Endothelial cell (in vitro differentiated cells): ENCODE data around the gene ULK1. TPM values are rescaled to one million over a fixed set of nuclear protein-coding genes. Genes with fewer than 3 reads are reported as not detected.
"Not testable (repeated sequence)": the region's sequence is repeated elsewhere in the genome, so short reads cannot be mapped to it uniquely, and the experiment has no call there.

Experiments used
- DNase-seq: peaks from one replicate; pipeline ENCODE4 v3.0.0; 2021; ENCODE audit warnings: low spot score
- H3K27ac Mint-ChIP-seq: one replicate; pipeline ENCODE4 v1.8.0; 2021; ENCODE audit warnings: mixed read lengths, inconsistent platforms; ENCODE audit not compliant: unreplicated experiment
- H3K27me3 Mint-ChIP-seq: one replicate; pipeline ENCODE4 v1.8.0; 2021; ENCODE audit warnings: mild to moderate bottlenecking, moderate library complexity, mixed read lengths, inconsistent platforms; ENCODE audit not compliant: unreplicated experiment
- H3K36me3 Mint-ChIP-seq: one replicate; pipeline ENCODE4 v1.8.0; 2021; ENCODE audit warnings: mild to moderate bottlenecking, low read depth, mixed read lengths, inconsistent platforms; ENCODE audit not compliant: unreplicated experiment
- H3K4me1 Mint-ChIP-seq: one replicate; pipeline ENCODE4 v1.8.0; 2021; ENCODE audit warnings: mild to moderate bottlenecking, mixed read lengths, inconsistent platforms; ENCODE audit not compliant: unreplicated experiment
- H3K4me3 Mint-ChIP-seq: one replicate; pipeline ENCODE4 v1.8.0; 2021; ENCODE audit warnings: mild to moderate bottlenecking, mixed read lengths, inconsistent platforms; ENCODE audit not compliant: unreplicated experiment
- H3K9me3 Mint-ChIP-seq: one replicate; pipeline ENCODE4 v1.8.0; 2021; ENCODE audit warnings: mixed read lengths, inconsistent platforms; ENCODE audit not compliant: unreplicated experiment
- CTCF ChIP-seq: fragments of 200-600 bp; sonication (generic); IDR thresholded peaks from one replicate; pipeline ENCODE4 v1.5.0; 2021; ENCODE audit warnings: antibody characterized with exemption; ENCODE audit not compliant: unreplicated experiment
- total RNA-seq: library from RNA; stranded (reverse); fragmentation: NEBNext Ultra II Directional; extraction: Animal tissue kit (Norgen Biotek cat#: 25700); gene quantifications from one replicate; pipeline ENCODE4 v1.2.1, GENCODE V29; 2021; ENCODE audit not compliant: unreplicated experiment

The ULK1 gene
- total RNA-seq, 1 donor from 2014 or later: 53.7 TPM

GRCh38 chr12:131872154-131873051 lies 22.0 kb upstream of the ULK1 start:
- no peak for TF ChIP-seq CTCF
- peaks cover 3% of the 10 kb centered on the region for H3K36me3 Mint-ChIP-seq
- no peak overlapping the region for H3K4me3 Mint-ChIP-seq
- H3K27me3 Mint-ChIP-seq: peaks cover 10% of the 10 kb centered on the region
- H3K4me1 Mint-ChIP-seq: peaks cover 2% of the 10 kb centered on the region
- peaks cover 4% of the 10 kb centered on the region for H3K9me3 Mint-ChIP-seq
- no peak overlapping the region for H3K27ac Mint-ChIP-seq
- DNase-seq: no peak

- Mint-ChIP-seq H3K27ac (no peak overlapping the region), H3K9me3 (peaks cover 4% of the 10 kb centered on the region), H3K4me1 (peaks cover 2% of the 10 kb centered on the region), H3K36me3 (peaks cover 3% of the 10 kb centered on the region), H3K4me3 (no peak overlapping the region), H3K27me3 (peaks cover 10% of the 10 kb centered on the region)
- no peak for TF ChIP-seq CTCF
- DNase-seq: no peak
These were observed 21.1 kb upstream of the ULK1 start for GRCh38 chr12:131873293-131873692.

GRCh38 chr12:131874972-131875371 lies 19.4 kb upstream of the ULK1 start:
- H3K4me3 Mint-ChIP-seq, H3K9me3 Mint-ChIP-seq, DNase-seq, H3K36me3 Mint-ChIP-seq, H3K27ac Mint-ChIP-seq: not testable (repeated sequence)
- H3K4me1 Mint-ChIP-seq: peaks cover 11% of the 10 kb centered on the region
- peaks cover 10% of the 10 kb centered on the region for H3K27me3 Mint-ChIP-seq

- not testable (repeated sequence) for H3K4me3 Mint-ChIP-seq, DNase-seq, H3K27ac Mint-ChIP-seq, H3K9me3 Mint-ChIP-seq, H3K36me3 Mint-ChIP-seq, H3K4me1 Mint-ChIP-seq, H3K27me3 Mint-ChIP-seq
These were observed 17.2 kb upstream of the ULK1 start for GRCh38 chr12:131877216-131877615.

- H3K4me3 Mint-ChIP-seq, H3K27me3 Mint-ChIP-seq: not testable (repeated sequence)
These were observed 16.0 kb upstream of the ULK1 start for GRCh38 chr12:131878436-131878835.

GRCh38 chr12:131882804-131883520 lies 11.5 kb upstream of the ULK1 start:
- Mint-ChIP-seq H3K9me3 (peaks cover 6% of the 10 kb centered on the region), H3K27me3 (peaks cover 1% of the 10 kb centered on the region), H3K27ac (no peak overlapping the region)

More at GRCh38 chr12:131878436-131878835, 16.0 kb upstream of the ULK1 start:
- not testable (repeated sequence) for H3K9me3 Mint-ChIP-seq, H3K27ac Mint-ChIP-seq, H3K4me1 Mint-ChIP-seq, DNase-seq, H3K36me3 Mint-ChIP-seq

More at GRCh38 chr12:131882804-131883520, 11.5 kb upstream of the ULK1 start:
- Mint-ChIP-seq H3K4me1 (peaks cover 10% of the 10 kb centered on the region), H3K36me3 (no peaks in the 10 kb centered on the region), H3K4me3 (no peak overlapping the region)
- no peak for DNase-seq
- TF ChIP-seq CTCF: no peak
